GM12878 (cell line): ENCODE results near the gene FBXO8. TPM values are rescaled to one million over a fixed set of nuclear protein-coding genes. Genes with fewer than 3 reads are reported as not detected.

Source experiments
- ATAC-seq: fragments of 200-7000 bp; cut with Tn5 transposase; 3 replicates; pipeline ENCODE4 v1.9.1; 2020; ENCODE audit warnings: mild to moderate bottlenecking, moderate library complexity
- BruUV-seq: library from RNA; stranded (reverse); fragments of 400-500 nt; replicated peaks from 2 replicates; lab custom pipeline; 2021; lab: Mats Ljungman, UMichigan
- CTCF ChIA-PET: fragments of 300-600 bp; sonication (Branson Sonifier 250); formaldehyde crosslinking; extraction: SDS; loops from one replicate; lab custom pipeline; 2021; ENCODE audit warnings: inconsistent platforms; lab: Yijun Ruan, JAX
- POLR2A ChIA-PET: fragments of 350-600 bp; formaldehyde crosslinking; extraction: SDS; loops from one replicate; lab custom pipeline; 2021; ENCODE audit warnings: inconsistent platforms; lab: Charles Lee
- RAD21 ChIA-PET: fragments of 300-600 bp; sonication (Branson Sonifier 250); formaldehyde crosslinking; loops from one replicate; lab custom pipeline; 2023; ENCODE audit warnings: antibody characterized with exemption; ENCODE audit not compliant: unreplicated experiment; lab: Charles Lee
- SMC1A ChIA-PET: fragments of 300-600 bp; sonication (Branson Sonifier 250); formaldehyde crosslinking; loops from one replicate; lab custom pipeline; 2023; ENCODE audit not compliant: unreplicated experiment, uncharacterized antibody; lab: Charles Lee
- DNase-seq: peaks from one replicate; pipeline ENCODE4 v3.0.0-alpha.2; 2011; ENCODE audit warnings: low read depth, low spot score
- FAIRE-seq: peaks from 3 replicates; lab custom pipeline; 2011; peaks lifted over from hg19 to GRCh38; lab: Jason Lieb, UNC
- H2AFZ ChIP-seq: 2 replicates; pipeline ENCODE4 v1.6.0; 2011; ENCODE audit warnings: low read depth, low read length, control low read depth; ENCODE audit not compliant: control insufficient read depth
- H3K27ac ChIP-seq: 2 replicates; pipeline ENCODE4 v1.5.1; 2011; ENCODE audit warnings: control low read depth; ENCODE audit not compliant: control insufficient read depth, insufficient read depth
- H3K27me3 ChIP-seq, 2 experiments: replicated peaks in 1 of 2; 2 replicates each; pipeline versions ENCODE4 v1.6.0 to v1.6.1; 2011; ENCODE audit warnings: low read length in 1 of 2; ENCODE audit not compliant: control insufficient read depth in 2 of 2, insufficient read depth in 2 of 2
- H3K36me3 ChIP-seq, 2 experiments: 2 replicates each; pipeline ENCODE4 v1.5.1; 2011; ENCODE audit warnings: low read length in 1 of 2; ENCODE audit not compliant: control insufficient read depth in 2 of 2, insufficient read depth in 2 of 2
- H3K4me1 ChIP-seq: 2 replicates; pipeline ENCODE4 v1.6.1; 2011; ENCODE audit warnings: mild to moderate bottlenecking, low read length, moderate library complexity, mixed read lengths; ENCODE audit not compliant: control insufficient read depth, insufficient read depth
- H3K4me2 ChIP-seq: 2 replicates; pipeline ENCODE4 v1.6.0; 2011; ENCODE audit warnings: control low read depth; ENCODE audit not compliant: control insufficient read depth, insufficient read depth
- H3K4me3 ChIP-seq: fragments of 200-600 bp; sonication (generic); 2 replicates; pipeline ENCODE4 v1.5.1; 2016
- H3K79me2 ChIP-seq: 2 replicates; pipeline ENCODE4 v1.6.0; 2011; ENCODE audit warnings: low read length; ENCODE audit not compliant: control insufficient read depth, insufficient read depth
- H3K9ac ChIP-seq: 2 replicates; pipeline ENCODE4 v1.8.0; 2011; ENCODE audit warnings: low read length, control low read depth, mixed read lengths; ENCODE audit not compliant: control insufficient read depth, insufficient read depth
- H3K9me3 ChIP-seq: replicated peaks from 3 replicates; pipeline ENCODE4 v1.5.1; 2011; ENCODE audit warnings: mild to moderate bottlenecking, low read length; ENCODE audit not compliant: control insufficient read depth, insufficient read depth
- H4K20me1 ChIP-seq: 2 replicates; pipeline ENCODE4 v1.6.0; 2011; ENCODE audit not compliant: control insufficient read depth, insufficient read depth
- BHLHE40 ChIP-seq, 2 experiments: fragments of 450-650 bp in 1 of 2; IDR thresholded peaks; 2 replicates each; pipeline ENCODE4 v1.6.1; 2011 to 2017; ENCODE audit warnings: low read depth in 2 of 2, borderline replicate concordance in 1 of 2, improper control_type of control experiment in 1 of 2, low read length in 1 of 2, mild to moderate bottlenecking in 1 of 2
- CREB1 ChIP-seq: IDR thresholded peaks from 2 replicates; pipeline ENCODE4 v1.6.1; 2012; ENCODE audit warnings: low read depth, mild to moderate bottlenecking, inconsistent platforms
- EED ChIP-seq: sonication (generic); IDR thresholded peaks from 2 replicates; pipeline ENCODE4 v1.6.1; 2016; ENCODE audit warnings: antibody characterized with exemption, low read depth
- GABPA ChIP-seq: IDR thresholded peaks from 2 replicates; pipeline ENCODE4 v1.6.1; 2014; ENCODE audit warnings: antibody characterized with exemption, low read depth, mild to moderate bottlenecking, inconsistent platforms
- GATAD2B ChIP-seq: fragments of 450-650 bp; conservative IDR thresholded peaks from 2 replicates; pipeline ENCODE4 v1.6.1; 2017; ENCODE audit warnings: low read depth, mild to moderate bottlenecking, moderate library complexity
- MYC ChIP-seq: IDR thresholded peaks from 2 replicates; pipeline ENCODE4 v1.6.1; 2011; ENCODE audit warnings: mild to moderate bottlenecking, low read length, moderate library complexity, inconsistent platforms; ENCODE audit not compliant: insufficient read depth, insufficient replicate concordance, insufficient read length, severe bottlenecking
- NR2C2 ChIP-seq: IDR thresholded peaks from 2 replicates; pipeline ENCODE4 v1.6.1; 2011; ENCODE audit warnings: borderline replicate concordance, low read depth; ENCODE audit not compliant: control insufficient read depth, insufficient read length
- NRF1 ChIP-seq: conservative IDR thresholded peaks from 2 replicates; pipeline ENCODE4 v1.6.1; 2011; ENCODE audit warnings: mild to moderate bottlenecking, low read depth, low read length, improper control_type of control experiment
- PAX5 ChIP-seq: IDR thresholded peaks from 2 replicates; pipeline ENCODE4 v1.6.1; 2011; ENCODE audit warnings: low read depth, low read length, borderline replicate concordance
- PML ChIP-seq: IDR thresholded peaks from 2 replicates; pipeline ENCODE4 v1.6.1; 2012; ENCODE audit warnings: low read length, inconsistent platforms
- RAD21 ChIP-seq: IDR thresholded peaks from 2 replicates; pipeline ENCODE4 v1.6.1; 2011; ENCODE audit warnings: mild to moderate bottlenecking, low read depth, low read length, moderate library complexity; ENCODE audit not compliant: insufficient read depth
- TARDBP ChIP-seq: IDR thresholded peaks from 2 replicates; pipeline ENCODE4 v1.6.1; 2016; ENCODE audit warnings: borderline replicate concordance
- TBL1XR1 ChIP-seq: IDR thresholded peaks from 2 replicates; pipeline ENCODE4 v1.6.1; 2012; ENCODE audit warnings: low read depth, low read length, improper control_type of control experiment
- WGBS: methylation state at CpG from one replicate; pipeline ENCODE4 v1.1.6; 2016; ENCODE audit warnings: low lambda C conversion rate; ENCODE audit not compliant: insufficient replicate concordance, insufficient coverage; ENCODE audit errors: missing lambda C conversion rate; 5-methylcytosine and 5-hydroxymethylcytosine counted together
- in situ Hi-C: fragments of 300-500 bp; cut with MboI; formaldehyde crosslinking; loops from 9 replicates; pipeline ENCODE4 v1.14.3; 2018; ENCODE audit warnings: mixed read lengths
- intact Hi-C: fragments of 100-400 bp; cut with micrococcal nuclease; formaldehyde crosslinking; loops from one replicate; pipeline ENCODE4 v1.14.2; 2022; ENCODE audit not compliant: unreplicated experiment
- polyA plus RNA-seq, 11 experiments: library from polyadenylated mRNA; depleted of rRNA in 4 of 11; unstranded in 6 of 11; stranded (reverse) in 5 of 11; fragments of >200 nt; fragmentation: Nextera tagmentation in 4 of 11; fragmentation: Illumina TruSeq in 1 of 11; extraction: Ambion mirVana in 4 of 11; extraction: Trizol in 1 of 11; gene quantifications; 1 replicate in 1 of 11; 2 replicates in 10 of 11; pipeline versions ENCODE4 v1.2.1 to v1.2.3, GENCODE V29; 2011 to 2016; ENCODE audit warnings: inconsistent platforms in 2 of 11, missing spikeins in 2 of 11, low read depth in 1 of 11
- total RNA-seq, 4 experiments: library from RNA; depleted of rRNA in 3 of 4; stranded (reverse); fragments of >200 nt in 3 of 4; fragmentation: Illumina TruSeq in 1 of 4; extraction: Trizol in 1 of 4; gene quantifications; 2 replicates each; pipeline versions ENCODE4 v1.2.1 to v1.2.3, GENCODE V29; 2013 to 2021
- TF ChIP-seq, protein P1 (sequence below): fragments of 450-650 bp; IDR thresholded peaks from 2 replicates; pipeline ENCODE4 v1.6.1; 2016; ENCODE audit warnings: mild to moderate bottlenecking

The FBXO8 gene
- total and polyA plus RNA-seq, 10 of the 15 experiments (the other 5 are each of a cell fraction or from before 2014, with no cell fraction given): 11.3 to 38.1 (median 16.8) TPM

DNA sequence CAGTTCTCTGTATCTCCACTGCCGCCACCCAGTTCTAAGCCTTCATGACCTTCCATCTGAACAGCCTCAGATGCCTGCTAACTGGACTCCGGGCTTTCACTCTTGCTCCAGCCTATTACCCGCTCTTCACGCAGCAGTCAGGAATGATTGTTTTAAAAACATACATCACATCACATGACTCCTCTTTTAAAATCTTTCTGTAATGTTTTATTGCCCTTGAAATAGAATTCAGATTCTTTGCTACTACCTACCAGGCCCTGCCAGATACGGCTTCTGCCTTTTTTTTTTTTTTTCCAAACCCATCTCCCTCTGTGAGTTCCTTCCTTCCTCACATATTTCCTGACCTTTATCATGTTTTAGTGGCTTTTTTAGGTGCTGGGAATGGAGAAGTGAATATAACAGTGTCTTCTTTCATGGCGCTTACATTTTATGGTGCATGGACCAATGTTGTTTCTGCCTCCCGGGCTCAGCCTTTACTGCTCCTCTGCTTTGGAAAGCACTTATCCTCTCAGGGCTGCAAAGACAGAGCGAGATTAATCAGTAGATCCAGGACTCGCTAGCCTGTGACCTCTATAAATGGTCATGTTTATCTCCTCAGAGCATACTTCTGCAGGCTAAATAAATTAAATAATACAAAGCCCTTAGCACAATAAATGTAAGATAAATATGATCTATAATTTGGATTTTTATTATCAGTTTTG, 58.0 kb downstream of the FBXO8 start:
- intact Hi-C loops: no loop called here
- 77% methylated on average over 8 of the region's 9 CpGs for WGBS
- Histone ChIP-seq H3K79me2 (no peaks in the 10 kb centered on the region), H3K4me3 (no peak overlapping the region), H3K9ac (no peak overlapping the region), H2AFZ (no peak overlapping the region), H3K36me3 (no peaks in the 10 kb centered on the region), H3K9me3 (no peaks in the 10 kb centered on the region), H3K4me2 (no peak overlapping the region), H3K4me1 (no peaks in the 10 kb centered on the region), H3K27ac (no peak overlapping the region), H3K27me3 (no peaks in the 10 kb centered on the region)
- FAIRE-seq (no peak), DNase-seq (no peak)
- POLR2A ChIA-PET: no interaction called here
- RAD21 ChIA-PET: interaction anchor here (0.8 kb wide), 1 partner anchor 59 kb away, joined by 3 read pairs; the partner anchor contains the start of gene CEP44
- no TSS peak for BruUV-seq
- SMC1A ChIA-PET: interaction anchor here (0.5 to 2.0 kb wide), 4 partner anchors 21 to 475 kb away, joined by 3 to 5 read pairs (median 4); no protein-coding TSS in a partner anchor
- TF ChIP-seq TBL1XR1 (no peak), EED (no peak), GABPA (no peak), MYC (no peak), BHLHE40 (IDR thresholded peaks at IDR 0.05; ENCODE audit: borderline replicate concordance in 1 of 2, low read depth in 2 of 2, low read length in 1 of 2) (no peak), PML (no peak), PAX5 (no peak), NR2C2 (no peak), GATAD2B (no peak), RAD21 (no peak), CREB1 (no peak), NRF1 (no peak), TARDBP (no peak)
- TF ChIP-seq, protein P1, sequence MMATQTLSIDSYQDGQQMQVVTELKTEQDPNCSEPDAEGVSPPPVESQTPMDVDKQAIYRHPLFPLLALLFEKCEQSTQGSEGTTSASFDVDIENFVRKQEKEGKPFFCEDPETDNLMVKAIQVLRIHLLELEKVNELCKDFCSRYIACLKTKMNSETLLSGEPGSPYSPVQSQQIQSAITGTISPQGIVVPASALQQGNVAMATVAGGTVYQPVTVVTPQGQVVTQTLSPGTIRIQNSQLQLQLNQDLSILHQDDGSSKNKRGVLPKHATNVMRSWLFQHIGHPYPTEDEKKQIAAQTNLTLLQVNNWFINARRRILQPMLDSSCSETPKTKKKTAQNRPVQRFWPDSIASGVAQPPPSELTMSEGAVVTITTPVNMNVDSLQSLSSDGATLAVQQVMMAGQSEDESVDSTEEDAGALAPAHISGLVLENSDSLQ: no peak
- TF ChIP-seq, all 136 proteins: peak for 0
- no peak for ATAC-seq
- CTCF ChIA-PET: no interaction called here
- H4K20me1 ChIP-seq: no peaks in the 10 kb centered on the region
- in situ Hi-C loops: loop anchor here (10.0 kb wide), 1 partner anchor 89 kb away; no protein-coding TSS in a partner anchor
